ENCODE measurements around the gene ZFP36. TPM values are rescaled to one million over a fixed set of nuclear protein-coding genes. Genes with fewer than 3 reads are reported as not detected.

Gene ZFP36
- total and polyA plus RNA-seq, 4 donors, result 124 to 955 (median 283) TPM

GRCh38 chr19:39427707-39428106, 21.1 kb downstream of the ZFP36 start:
- intact Hi-C loops (cut with DNase I), result loop anchor here in 1 of 2 donors (2.0 kb wide), 1 partner anchor 13 kb away; no protein-coding TSS in a partner anchor
- Histone ChIP-seq H3K27me3 (ENCODE audit: control insufficient read depth in 1 of 2, insufficient read depth in 2 of 2, low read length in 1 of 2) (no peaks in the 10 kb centered on the region), H3K9me3 (ENCODE audit: control insufficient read depth, low read length) (no peaks in the 10 kb centered on the region), H3K36me3 (ENCODE audit: control insufficient read depth in 1 of 2, insufficient read depth in 2 of 2, low read length in 1 of 2) (peaks cover 0 to under 1% of the 10 kb centered on the region in 2 donors), H3K4me1 (ENCODE audit: control insufficient read depth in 1 of 2, insufficient read depth in 2 of 2, low read length in 2 of 2) (no peaks in the 10 kb centered on the region), H3K27ac (ENCODE audit: low read depth in 1 of 2, low read length in 2 of 2) (no peak overlapping the region), H3K4me3 (ENCODE audit: low read length in 2 of 2) (no peak overlapping the region)
- ATAC-seq (ENCODE audit: low FRiP score) (no peak), DNase-seq (no peak)
- 90 to 93% methylated on average over 11 of the region's 11 CpGs for WGBS, 2 donors

DNA sequence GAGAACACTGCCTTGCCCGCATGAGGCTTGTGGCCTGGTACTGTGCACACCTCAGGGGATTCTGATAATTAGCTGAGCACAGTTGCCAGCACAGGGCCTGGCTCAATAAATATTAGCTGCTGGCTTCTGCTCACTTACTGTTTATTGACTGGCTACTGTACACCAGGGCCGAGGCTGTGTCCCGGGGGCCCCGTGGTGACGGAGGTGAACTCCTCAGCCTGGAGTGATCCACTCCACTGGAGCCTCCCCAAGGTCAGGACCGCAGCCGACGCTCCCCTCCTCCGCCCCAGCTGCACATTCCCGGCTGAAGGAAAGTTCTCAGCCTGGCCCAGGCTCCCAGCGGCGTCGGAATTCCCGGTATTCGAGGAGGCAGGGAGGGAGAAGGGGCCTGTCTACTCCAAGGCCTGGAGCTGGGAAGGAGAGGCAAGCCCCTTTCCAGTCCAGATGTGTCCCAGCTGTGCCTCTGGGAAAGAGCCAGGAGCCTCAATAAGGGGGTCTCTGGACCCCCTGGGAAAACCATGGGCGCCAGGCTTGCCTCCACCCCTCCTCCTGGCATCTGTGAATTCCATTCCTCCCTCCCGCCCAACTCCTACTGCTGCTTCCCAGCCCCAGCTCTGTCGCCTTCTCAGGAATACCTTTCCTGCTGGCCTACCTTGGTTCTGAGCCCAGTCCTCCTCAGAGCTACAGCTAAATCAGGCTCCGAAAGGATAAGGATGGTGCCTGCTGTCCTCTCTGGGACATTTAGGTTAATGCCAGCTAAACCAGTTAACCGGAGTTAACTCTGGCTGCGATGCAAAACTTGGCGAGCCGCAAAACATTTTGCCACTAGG, 21.9 kb downstream of the ZFP36 start:
- no peaks in the 10 kb centered on the region for H3K4me1 ChIP-seq (ENCODE audit: control insufficient read depth in 1 of 2, insufficient read depth in 2 of 2, low read length in 2 of 2)
- no peak overlapping the region for H3K4me3 ChIP-seq (ENCODE audit: low read length in 2 of 2)
- 5 to 6% methylated on average over 23 of the region's 23 CpGs for WGBS, 2 donors
- peaks cover 2% of the 10 kb centered on the region in 2 donors for H3K36me3 ChIP-seq (ENCODE audit: control insufficient read depth in 1 of 2, insufficient read depth in 2 of 2, low read length in 1 of 2)
- DNase-seq (peak; percentile 85 to 90), ATAC-seq (ENCODE audit: low FRiP score) (peak; percentile 68)
- H3K27me3 ChIP-seq (ENCODE audit: control insufficient read depth in 1 of 2, insufficient read depth in 2 of 2, low read length in 1 of 2), result no peaks in the 10 kb centered on the region
- peak overlapping the region; percentile 53 to 91 for H3K27ac ChIP-seq (ENCODE audit: low read depth in 1 of 2, low read length in 2 of 2)
- no peaks in the 10 kb centered on the region for H3K9me3 ChIP-seq (ENCODE audit: control insufficient read depth, low read length)
- intact Hi-C loops (cut with DNase I), result loop anchor here in 1 of 2 donors (2.0 kb wide), 1 partner anchor 14 kb away; no protein-coding TSS in a partner anchor

GRCh38 chr19:39430675-39431593, 24.3 kb downstream of the ZFP36 start:
- peaks cover 2 to 6% of the 10 kb centered on the region in 2 donors for H3K36me3 ChIP-seq (ENCODE audit: control insufficient read depth in 1 of 2, insufficient read depth in 2 of 2, low read length in 1 of 2)
- no peak overlapping the region for H3K4me3 ChIP-seq (ENCODE audit: low read length in 2 of 2)
- ATAC-seq (ENCODE audit: low FRiP score), result no peak
- intact Hi-C loops (cut with DNase I), result no loop called here
- WGBS, 2 donors, result 71 to 74% methylated on average over 25 of the region's 25 CpGs
- H3K27me3 ChIP-seq (ENCODE audit: control insufficient read depth in 1 of 2, insufficient read depth in 2 of 2, low read length in 1 of 2), result no peaks in the 10 kb centered on the region
- peak in 1 of 2 donors; percentile 72 for DNase-seq
- H3K27ac ChIP-seq (ENCODE audit: low read depth in 1 of 2, low read length in 2 of 2), result no peak overlapping the region
- H3K9me3 ChIP-seq (ENCODE audit: control insufficient read depth, low read length), result no peaks in the 10 kb centered on the region
- H3K4me1 ChIP-seq (ENCODE audit: control insufficient read depth in 1 of 2, insufficient read depth in 2 of 2, low read length in 2 of 2), result peaks cover 0 to 2% of the 10 kb centered on the region in 2 donors

- Histone ChIP-seq H3K36me3 (ENCODE audit: control insufficient read depth in 1 of 2, insufficient read depth in 2 of 2, low read length in 1 of 2) (peaks cover 2 to 6% of the 10 kb centered on the region in 2 donors), H3K4me1 (ENCODE audit: control insufficient read depth in 1 of 2, insufficient read depth in 2 of 2, low read length in 2 of 2) (peaks cover 0 to 2% of the 10 kb centered on the region in 2 donors), H3K27ac (ENCODE audit: low read depth in 1 of 2, low read length in 2 of 2) (no peak overlapping the region), H3K4me3 (ENCODE audit: low read length in 2 of 2) (no peak overlapping the region), H3K9me3 (ENCODE audit: control insufficient read depth, low read length) (no peaks in the 10 kb centered on the region), H3K27me3 (ENCODE audit: control insufficient read depth in 1 of 2, insufficient read depth in 2 of 2, low read length in 1 of 2) (no peaks in the 10 kb centered on the region)
- DNase-seq, result no peak
- whole genome bisulfite sequencing, 2 donors, result 94% methylated on average over 8 of the region's 8 CpGs
- intact Hi-C loops (cut with DNase I), result no loop called here
- no peak for ATAC-seq (ENCODE audit: low FRiP score)
Measured at GRCh38 chr19:39432677-39433025, 26.0 kb downstream of the ZFP36 start.

GRCh38 chr19:39433480-39434079, 26.9 kb downstream of the ZFP36 start:
- DNase-seq (no peak), ATAC-seq (ENCODE audit: low FRiP score) (no peak)
- intact Hi-C loops (cut with DNase I), result no loop called here
- Histone ChIP-seq H3K9me3 (ENCODE audit: control insufficient read depth, low read length) (no peaks in the 10 kb centered on the region), H3K27me3 (ENCODE audit: control insufficient read depth in 1 of 2, insufficient read depth in 2 of 2, low read length in 1 of 2) (no peaks in the 10 kb centered on the region), H3K4me1 (ENCODE audit: control insufficient read depth in 1 of 2, insufficient read depth in 2 of 2, low read length in 2 of 2) (peaks cover 0 to 2% of the 10 kb centered on the region in 2 donors), H3K27ac (ENCODE audit: low read depth in 1 of 2, low read length in 2 of 2) (no peak overlapping the region), H3K4me3 (ENCODE audit: low read length in 2 of 2) (no peak overlapping the region), H3K36me3 (ENCODE audit: control insufficient read depth in 1 of 2, insufficient read depth in 2 of 2, low read length in 1 of 2) (peaks cover 2 to 6% of the 10 kb centered on the region in 2 donors)
- WGBS, 2 donors, result 94% methylated on average over 8 of the region's 8 CpGs

DNA sequence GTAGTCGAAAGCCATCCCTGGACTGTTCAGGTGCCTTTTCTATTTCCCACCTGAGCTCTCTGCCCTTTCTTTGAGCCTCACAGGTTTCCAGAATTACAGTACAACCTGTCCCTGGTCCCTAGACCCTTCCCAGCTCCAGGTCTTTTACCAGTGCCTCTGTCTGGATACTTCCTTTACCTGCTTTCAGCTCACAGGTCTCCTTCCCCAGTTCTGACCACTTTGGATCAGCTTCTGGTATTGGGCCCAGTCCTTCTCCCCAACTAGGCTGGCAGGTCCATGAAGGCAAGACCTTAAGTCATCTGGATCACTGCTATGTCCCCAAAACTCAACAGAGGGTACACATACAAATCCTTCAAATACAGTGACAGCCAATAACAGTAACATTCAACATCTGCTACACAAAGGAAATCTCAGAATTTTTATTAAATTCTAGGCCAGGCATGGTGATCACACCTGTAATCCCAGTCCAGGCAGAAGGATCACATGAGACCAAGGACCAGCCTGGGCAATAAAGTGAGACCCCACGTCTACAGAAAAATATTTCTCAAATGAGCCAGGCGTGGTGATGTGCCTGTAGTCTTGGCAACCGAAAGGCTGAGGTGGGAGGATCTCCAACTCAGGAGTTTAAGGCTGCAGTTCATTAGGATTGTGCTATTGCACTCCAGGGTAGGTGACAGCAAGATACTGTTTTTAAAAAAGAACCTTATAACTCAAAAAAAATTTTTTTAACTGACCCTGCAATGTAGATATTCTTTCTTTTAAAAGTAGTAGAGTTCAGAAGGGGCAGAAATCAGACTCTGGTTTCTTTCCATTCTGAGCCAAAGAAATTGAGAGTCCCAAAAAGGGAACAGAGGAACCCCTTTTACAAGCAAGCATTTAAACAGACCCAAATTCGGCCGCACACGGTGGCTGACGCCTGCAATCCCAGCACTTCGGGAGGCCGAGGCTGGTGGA, 27.8 kb downstream of the ZFP36 start:
- H3K36me3 ChIP-seq (ENCODE audit: control insufficient read depth in 1 of 2, insufficient read depth in 2 of 2, low read length in 1 of 2), result peaks cover 2 to 6% of the 10 kb centered on the region in 2 donors
- ATAC-seq (ENCODE audit: low FRiP score), result no peak
- WGBS, 2 donors, result 57 to 59% methylated on average over 10 of the region's 10 CpGs
- intact Hi-C loops (cut with DNase I), result loop anchor here in 1 of 2 donors (5.0 kb wide), 2 partner anchors 42 to 98 kb away; partner anchors contain the start of genes EID2B, MED29 and PAF1
- H3K27ac ChIP-seq (ENCODE audit: low read depth in 1 of 2, low read length in 2 of 2), result no peak overlapping the region
- no peaks in the 10 kb centered on the region for H3K9me3 ChIP-seq (ENCODE audit: control insufficient read depth, low read length)
- H3K4me3 ChIP-seq (ENCODE audit: low read length in 2 of 2), result no peak overlapping the region
- H3K27me3 ChIP-seq (ENCODE audit: control insufficient read depth in 1 of 2, insufficient read depth in 2 of 2, low read length in 1 of 2), result no peaks in the 10 kb centered on the region
- H3K4me1 ChIP-seq (ENCODE audit: control insufficient read depth in 1 of 2, insufficient read depth in 2 of 2, low read length in 2 of 2), result peaks cover 0 to 2% of the 10 kb centered on the region in 2 donors
- no peak for DNase-seq

DNA sequence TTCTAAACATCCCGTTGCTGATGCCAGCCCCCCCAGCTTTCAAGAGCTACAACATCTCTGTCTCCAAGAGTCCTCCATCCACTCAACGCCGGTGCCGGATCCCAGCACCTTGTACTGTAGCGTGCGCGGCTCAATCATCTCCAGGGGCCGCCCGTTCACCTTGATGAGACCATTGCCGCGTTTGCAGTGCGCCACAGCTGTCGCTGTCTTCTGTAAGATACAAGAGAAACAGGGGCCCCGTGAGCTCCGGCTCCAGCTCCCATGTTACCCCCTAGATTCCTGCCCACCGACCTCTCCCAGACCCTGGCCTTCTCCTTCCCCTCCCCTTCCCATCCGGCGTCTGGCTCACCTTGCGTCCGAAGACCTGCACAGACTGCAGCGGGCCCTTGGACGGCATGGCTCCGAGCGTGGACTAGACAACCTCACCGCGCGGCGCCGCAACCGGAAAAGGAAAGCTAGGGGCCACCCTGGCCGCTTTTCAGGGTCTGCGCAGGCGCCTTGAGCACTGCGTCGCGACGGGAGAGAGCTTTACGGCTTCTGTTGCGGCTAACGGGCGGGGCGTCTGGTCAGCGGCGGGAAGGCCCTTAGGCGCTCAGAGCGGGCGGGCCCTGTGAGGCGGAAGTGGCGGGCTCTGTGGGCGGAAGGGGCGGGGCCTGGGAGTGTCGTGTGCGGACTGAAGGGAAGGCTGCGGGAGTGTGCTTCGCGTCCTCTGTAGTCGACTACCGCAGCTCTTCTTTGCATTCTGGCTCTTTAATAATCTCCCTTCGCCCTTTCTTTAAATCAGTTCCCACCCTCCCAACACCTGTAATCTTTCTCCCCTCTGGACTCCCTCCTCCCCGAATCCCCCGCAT, 29.1 kb downstream of the ZFP36 start, which contains the start of gene RPS16:
RPS16 (minus strand) TSS at position 451 of the 851 bp plus-strand sequence; CDS start at position 397, 54 bp downstream.
- Histone ChIP-seq H3K36me3 (ENCODE audit: control insufficient read depth in 1 of 2, insufficient read depth in 2 of 2, low read length in 1 of 2) (peaks cover 2 to 6% of the 10 kb centered on the region in 2 donors), H3K27ac (ENCODE audit: low read depth in 1 of 2, low read length in 2 of 2) (peak within 1 kb of the TSS in 1 of 2 donors; percentile 49), H3K27me3 (ENCODE audit: control insufficient read depth in 1 of 2, insufficient read depth in 2 of 2, low read length in 1 of 2) (no peaks in the 10 kb centered on the region), H3K4me1 (ENCODE audit: control insufficient read depth in 1 of 2, insufficient read depth in 2 of 2, low read length in 2 of 2) (peaks cover 0 to 2% of the 10 kb centered on the region in 2 donors), H3K4me3 (ENCODE audit: low read length in 2 of 2) (peak within 1 kb of the TSS; percentile 31 to 61), H3K9me3 (ENCODE audit: control insufficient read depth, low read length) (no peaks in the 10 kb centered on the region)
- ATAC-seq (ENCODE audit: low FRiP score) (peak; percentile 99), DNase-seq (peak; percentile 99 to 100)
- WGBS, 2 donors, result 0% methylated on average over 60 to 61 of the region's 61 CpGs
- intact Hi-C loops (cut with DNase I), result loop anchor here (1.0 to 5.0 kb wide), 3 partner anchors 23 to 97 kb away; partner anchors contain the start of genes EID2B (in 1 of the 2), MED29 (in 1 of the 2), PAF1 (in 1 of the 2) and PLEKHG2 (in 1 of the 2)

All from aorta (tissue), 5 donors.